H1 (cell line): ENCODE results near the gene TGIF1. TPM values are rescaled to one million over a fixed set of nuclear protein-coding genes. Genes with fewer than 3 reads are reported as not detected.

Experiments used
- CTCF ChIA-PET: fragments of 300-600 bp; sonication (Branson Sonifier 250); formaldehyde crosslinking; loops from one replicate; lab custom pipeline; 2021; ENCODE audit not compliant: partially characterized antibody; lab: Charles Lee
- POLR2A ChIA-PET: fragments of 300-600 bp; sonication (Branson Sonifier 250); formaldehyde crosslinking; loops from one replicate; lab custom pipeline; 2021; ENCODE audit warnings: inconsistent platforms; ENCODE audit not compliant: partially characterized antibody; lab: Charles Lee
- DNase-seq, 2 experiments: peaks; one replicate each; pipeline versions ENCODE4 v3.0.0 to v3.0.0-alpha.2; 2010 to 2022; ENCODE audit warnings: low spot score in 2 of 2, low read depth in 1 of 2, mixed read lengths in 1 of 2
- FAIRE-seq: peaks from 2 replicates; lab custom pipeline; 2011; peaks lifted over from hg19 to GRCh38; lab: Jason Lieb, UNC
- H2AFZ ChIP-seq: 2 replicates; pipeline ENCODE4 v1.8.1; 2012; ENCODE audit warnings: low read length, inconsistent platforms
- H2AK5ac ChIP-seq: 2 replicates; pipeline ENCODE4 v1.6.1; 2013; ENCODE audit warnings: low read depth, low read length
- H2BK120ac ChIP-seq: replicated peaks from 2 replicates; pipeline ENCODE3; 2013; ENCODE audit warnings: low read depth, low read length, inconsistent platforms
- H2BK12ac ChIP-seq: 2 replicates; pipeline ENCODE4 v1.6.1; 2013; ENCODE audit warnings: low read depth, low read length
- H2BK15ac ChIP-seq: 2 replicates; pipeline ENCODE4 v1.6.1; 2013; ENCODE audit warnings: low read length
- H2BK20ac ChIP-seq: 2 replicates; pipeline ENCODE4 v1.6.1; 2013; ENCODE audit warnings: low read length
- H2BK5ac ChIP-seq: 2 replicates; pipeline ENCODE4 v1.6.1; 2013; ENCODE audit warnings: low read depth, low read length
- H3K14ac ChIP-seq: 2 replicates; pipeline ENCODE4 v1.6.1; 2013; ENCODE audit warnings: inconsistent platforms; ENCODE audit not compliant: insufficient read length
- H3K18ac ChIP-seq: 2 replicates; pipeline ENCODE4 v1.6.1; 2013; ENCODE audit warnings: low read length; ENCODE audit errors: extremely low read depth
- H3K23ac ChIP-seq: 2 replicates; pipeline ENCODE4 v1.6.1; 2013; ENCODE audit warnings: inconsistent platforms; ENCODE audit not compliant: insufficient read length
- H3K23me2 ChIP-seq: 2 replicates; pipeline ENCODE4 v1.6.1; 2013; ENCODE audit warnings: low read depth, low read length
- H3K27ac ChIP-seq: 2 replicates; pipeline ENCODE4 v1.6.1; 2011; ENCODE audit warnings: low read depth, low read length, inconsistent platforms
- H3K27me3 ChIP-seq, 4 experiments: replicated peaks in 1 of 4; 1 replicate in 1 of 4; 2 replicates in 3 of 4; pipeline versions ENCODE4 v1.6.1 to v1.8.1; 2011 to 2013; ENCODE audit warnings: low read length in 3 of 4, mild to moderate bottlenecking in 3 of 4, inconsistent platforms in 2 of 4, mixed read lengths in 2 of 4, moderate library complexity in 1 of 4; ENCODE audit not compliant: control insufficient read depth in 3 of 4, insufficient read depth in 3 of 4; ENCODE audit errors: extremely low read depth in 1 of 4
- H3K36me3 ChIP-seq, 4 experiments: 2 replicates each; pipeline versions ENCODE4 v1.6.1 to v1.8.1; 2011 to 2013; ENCODE audit warnings: mild to moderate bottlenecking in 4 of 4, low read length in 3 of 4, moderate library complexity in 2 of 4, control low read depth in 1 of 4, inconsistent platforms in 1 of 4; ENCODE audit not compliant: insufficient read depth in 4 of 4, control insufficient read depth in 2 of 4
- H3K4ac ChIP-seq: replicated peaks from 2 replicates; pipeline ENCODE3; 2013; ENCODE audit warnings: low read length, low read depth, mixed read lengths, inconsistent platforms; ENCODE audit not compliant: insufficient read length
- H3K4me1 ChIP-seq, 4 experiments: replicated peaks in 1 of 4; 1 replicate in 1 of 4; 2 replicates in 3 of 4; pipeline versions ENCODE4 v1.6.1 to v1.8.1; 2011 to 2013; ENCODE audit warnings: low read length in 3 of 4, inconsistent platforms in 2 of 4, mixed read lengths in 1 of 4; ENCODE audit not compliant: insufficient read depth in 4 of 4, control insufficient read depth in 3 of 4
- H3K4me2 ChIP-seq, 2 experiments: 2 replicates each; pipeline versions ENCODE4 v1.6.1 to v1.8.1; 2011 to 2013; ENCODE audit warnings: low read depth in 2 of 2, low read length in 2 of 2, control low read depth in 1 of 2, inconsistent platforms in 1 of 2, mild to moderate bottlenecking in 1 of 2; ENCODE audit not compliant: insufficient read depth in 1 of 2
- H3K4me3 ChIP-seq, 4 experiments: fragments of 200-600, 300-600 bp in 1 of 4; sonication (generic), shearing (Covaris generic), sonication (Bioruptor Twin) in 1 of 4; 2 replicates each; pipeline versions ENCODE4 v1.5.1 to v1.8.1; 2011 to 2016; ENCODE audit warnings: low read length in 4 of 4, low read depth in 3 of 4, control low read depth in 2 of 4, inconsistent platforms in 2 of 4, mild to moderate bottlenecking in 2 of 4, mixed read lengths in 1 of 4, moderate library complexity in 1 of 4; ENCODE audit not compliant: insufficient read depth in 2 of 4; ENCODE audit errors: extremely low read depth in 1 of 4
- H3K56ac ChIP-seq: replicated peaks from 2 replicates; pipeline ENCODE3; 2013; ENCODE audit warnings: low read depth, mild to moderate bottlenecking, mixed read lengths, low read length, inconsistent platforms; ENCODE audit not compliant: insufficient read length
- H3K79me1 ChIP-seq: 2 replicates; pipeline ENCODE4 v1.6.1; 2013; ENCODE audit warnings: low read depth, low read length, control low read depth
- H3K79me2 ChIP-seq, 2 experiments: 2 replicates each; pipeline versions ENCODE4 v1.6.1 to v1.8.1; 2012 to 2013; ENCODE audit warnings: low read length in 2 of 2, mild to moderate bottlenecking in 2 of 2, inconsistent platforms in 1 of 2; ENCODE audit not compliant: insufficient read depth in 2 of 2, control insufficient read depth in 1 of 2
- H3K9ac ChIP-seq, 4 experiments: replicated peaks in 1 of 4; 1 replicate in 1 of 4; 2 replicates in 3 of 4; pipeline versions ENCODE4 v1.6.1 to v1.8.1; 2011 to 2013; ENCODE audit warnings: low read depth in 3 of 4, low read length in 3 of 4, control low read depth in 2 of 4, mild to moderate bottlenecking in 2 of 4, moderate library complexity in 2 of 4, inconsistent platforms in 1 of 4; ENCODE audit errors: extremely low read depth in 1 of 4
- H3K9me3 ChIP-seq, 2 experiments: 2 replicates each; pipeline versions ENCODE4 v1.6.1 to v1.8.1; 2012 to 2013; ENCODE audit warnings: mild to moderate bottlenecking in 2 of 2, moderate library complexity in 2 of 2, control low read depth in 1 of 2, inconsistent platforms in 1 of 2, low read depth in 1 of 2, low read length in 1 of 2, mixed read lengths in 1 of 2; ENCODE audit not compliant: insufficient read depth in 2 of 2
- H4K20me1 ChIP-seq, 2 experiments: replicated peaks in 1 of 2; 2 replicates each; pipeline versions ENCODE3 to v1.8.1; 2011 to 2013; ENCODE audit warnings: inconsistent platforms in 2 of 2, low read length in 2 of 2, mild to moderate bottlenecking in 1 of 2; ENCODE audit not compliant: insufficient read depth in 2 of 2, control insufficient read depth in 1 of 2
- H4K5ac ChIP-seq: 2 replicates; pipeline ENCODE4 v1.6.1; 2013; ENCODE audit warnings: low read length, low read depth, mixed read lengths, inconsistent platforms; ENCODE audit not compliant: insufficient read length
- H4K8ac ChIP-seq: 2 replicates; pipeline ENCODE4 v1.8.0; 2013; ENCODE audit warnings: mild to moderate bottlenecking, moderate library complexity, low read length, inconsistent platforms; ENCODE audit not compliant: insufficient read depth; ENCODE audit errors: extremely low read depth
- H4K91ac ChIP-seq: replicated peaks from 2 replicates; pipeline ENCODE3; 2013; ENCODE audit warnings: low read length, mixed read lengths, inconsistent platforms; ENCODE audit not compliant: insufficient read length
- ASH2L ChIP-seq: fragments of 200-600, 300-600 bp; sonication (generic); IDR thresholded peaks from one replicate; pipeline ENCODE4 v1.7.1; 2017; ENCODE audit warnings: low read length
- BACH1 ChIP-seq: IDR thresholded peaks from 2 replicates; pipeline ENCODE4 v1.6.1; 2012; ENCODE audit warnings: low read length, improper control_type of control experiment
- CBX5 ChIP-seq: fragments of 300-800, 300-1000 bp; sonication (generic); IDR thresholded peaks from 2 replicates; pipeline ENCODE4 v1.7.1; 2016; ENCODE audit warnings: antibody characterized with exemption, low read length, low read depth
- CTCF ChIP-seq, 3 experiments: IDR thresholded peaks; 1 replicate in 2 of 3; 2 replicates in 1 of 3; pipeline versions ENCODE4 v1.5.1 to v1.6.1; 2011; ENCODE audit warnings: low read length in 3 of 3, mild to moderate bottlenecking in 3 of 3, inconsistent platforms in 2 of 3, low read depth in 1 of 3, moderate library complexity in 1 of 3; ENCODE audit not compliant: insufficient read depth in 1 of 3; ENCODE audit errors: control extremely low read depth in 1 of 3
- MAFK ChIP-seq: IDR thresholded peaks from 2 replicates; pipeline ENCODE4 v1.6.1; 2012; ENCODE audit warnings: low read depth, mild to moderate bottlenecking, improper control_type of control experiment, low read length
- SIN3A ChIP-seq, 2 experiments: IDR thresholded peaks in 1 of 2; conservative IDR thresholded peaks in 1 of 2; 2 replicates each; pipeline ENCODE4 v1.6.1; 2011 to 2012; ENCODE audit warnings: low read length in 2 of 2, improper control_type of control experiment in 1 of 2, low read depth in 1 of 2, mild to moderate bottlenecking in 1 of 2
- TBP ChIP-seq: IDR thresholded peaks from 2 replicates; pipeline ENCODE4 v1.6.1; 2011; ENCODE audit warnings: low read depth, low read length, improper control_type of control experiment
- YY1 ChIP-seq: IDR thresholded peaks from 2 replicates; pipeline ENCODE4 v1.6.1; 2011; ENCODE audit warnings: low read depth, mild to moderate bottlenecking, low read length
- WGBS, 2 experiments: shearing (Covaris generic) in 1 of 2; methylation state at CpG; one replicate each; pipeline versions ENCODE4 v1.1.6 to v1.1.7; 2013 to 2015; ENCODE audit warnings: low lambda C conversion rate in 2 of 2, mixed read lengths in 2 of 2, inconsistent platforms in 1 of 2, low coverage in 1 of 2, missing lambda C conversion rate in 1 of 2; ENCODE audit not compliant: insufficient replicate concordance in 2 of 2, insufficient coverage in 1 of 2, insufficient read length in 1 of 2; ENCODE audit errors: extremely low coverage in 1 of 2, missing lambda C conversion rate in 1 of 2; 5-methylcytosine and 5-hydroxymethylcytosine counted together
- polyA plus RNA-seq, 7 experiments: library from polyadenylated mRNA; depleted of rRNA in 3 of 7; stranded (reverse) in 5 of 7; unstranded in 2 of 7; fragments of >200 nt in 5 of 7; fragments of 200-250 nt in 2 of 7; gene quantifications; 1 replicate in 5 of 7; 2 replicates in 1 of 7; 4 replicates in 1 of 7; pipeline versions ENCODE4 v1.2.1 to v1.2.3, GENCODE V29; 2011 to 2013; ENCODE audit warnings: missing spikeins in 2 of 7, mixed read lengths in 2 of 7
- total RNA-seq: library from RNA; stranded (reverse); fragmentation: NEBNext Ultra II Directional; extraction: Animal tissue kit (Norgen Biotek cat#: 25700); gene quantifications from 2 replicates; pipeline ENCODE4 v1.2.1, GENCODE V29; 2021

TGIF1 gene
- total and polyA plus RNA-seq, 2 of the 8 experiments (the other 6 are each of a cell fraction or from before 2014, with no cell fraction given): 256 to 262 TPM

GRCh38 chr18:3454365-3455089 lies 4.6 kb downstream of the TGIF1 start:
- H3K79me1 ChIP-seq: no peaks in the 10 kb centered on the region; the same call in 1 of the 2 replicates
- no peaks in the 10 kb centered on the region for H3K27me3 ChIP-seq
- no peak overlapping the region for H3K14ac ChIP-seq
- H3K9me3 ChIP-seq: no peaks in the 10 kb centered on the region
- peak overlapping the region; percentile 67 to 95 for H3K4me2 ChIP-seq
- 2% methylated on average over 4 of the region's 4 CpGs; no CpG with 5 or more reads in 1 of the 2 experiments for WGBS, 2 experiments
- DNase-seq (no peak), FAIRE-seq (peak; percentile 32)
- H4K8ac ChIP-seq: no peak overlapping the region
- peak overlapping the region; percentile 42 for H3K56ac ChIP-seq
- H2AK5ac ChIP-seq: no peak overlapping the region
- H2BK15ac ChIP-seq: no peak overlapping the region
- peaks cover 11 to 25% (median 23%) of the 10 kb centered on the region in 4 experiments; a peak in 6 of 7 replicates for H3K4me1 ChIP-seq
- no peak overlapping the region for H2BK120ac ChIP-seq
- H3K4me3 ChIP-seq: peak overlapping the region; percentile 25 to 99 (median 63); a peak in 7 of 8 replicates
- H3K23me2 ChIP-seq: peaks cover 7% of the 10 kb centered on the region; the same call in 1 of the 2 replicates
- H2BK5ac ChIP-seq: no peak overlapping the region
- no peak overlapping the region for H2BK12ac ChIP-seq
- peak overlapping the region; percentile 62; the same call in 1 of the 2 replicates for H3K18ac ChIP-seq
- H3K4ac ChIP-seq: no peak overlapping the region
- no peak overlapping the region for H2BK20ac ChIP-seq
- peaks cover 0 to 8% of the 10 kb centered on the region in 2 experiments for H4K20me1 ChIP-seq
- H4K91ac ChIP-seq: no peak overlapping the region
- H2AFZ ChIP-seq: no peak overlapping the region
- peak overlapping the region; percentile 35; the same call in 1 of the 2 replicates for H3K27ac ChIP-seq
- H3K79me2 ChIP-seq: peaks cover 39 to 96% of the 10 kb centered on the region in 2 experiments
- H4K5ac ChIP-seq: peak overlapping the region; percentile 94
- no peak overlapping the region for H3K23ac ChIP-seq
- ChIA-PET CTCF (interaction anchor here (0.6 to 6.7 kb wide), 30 partner anchors 13 to 317 kb away, joined by 3 to 56 read pairs (median 4); no protein-coding TSS in a partner anchor), POLR2A (interaction anchor here (0.6 to 8.2 kb wide), 14 partner anchors 8 to 202 kb away, joined by 3 to 68 read pairs (median 5); no protein-coding TSS in a partner anchor)
- peak overlapping the region in 1 of 4 experiments; percentile 86; a peak in 3 of 7 replicates for H3K9ac ChIP-seq
- H3K36me3 ChIP-seq: peaks cover 12 to 56% (median 33%) of the 10 kb centered on the region in 4 experiments
- TF ChIP-seq TBP (peak; percentile 62; the same call in 1 of the 2 replicates), CTCF (IDR thresholded peaks at IDR 0.05; ENCODE audit: control extremely low read depth in 1 of 3, insufficient read depth in 1 of 3, low read depth in 1 of 3, low read length in 3 of 3) (peak in 2 of 3 experiments; percentile 47 to 67; a peak in 2 of 4 replicates), ASH2L (no peak), YY1 (no peak), SIN3A (conservative IDR thresholded peaks at IDR 0.05 in 1 of 2, IDR thresholded peaks at IDR 0.05 in 1 of 2; ENCODE audit: low read depth in 1 of 2, low read length in 2 of 2) (peak; percentile 76 to 85; a peak in 2 of 4 replicates), MAFK (0 out of 2 replicates have a peak, but pooled peaks have one; percentile 17), CBX5 (no peak), BACH1 (0 out of 2 replicates have a peak, but pooled peaks have one; percentile 40)
